Activated T-helper 1 cell treated with anti-CD3 and anti-CD28 coated beads, Interleukin-2, amount 50 U/mL, for 16 hours (primary cell): Measurements from ENCODE around the gene GATAD2B.

Experiments used
- DNase-seq, 2 donors: peaks; one replicate each; pipeline ENCODE4 v3.0.0-alpha.2; 2020; ENCODE audit warnings: low read depth in 1 of 2, low spot score in 1 of 2

GATAD2B gene

GRCh38 chr1:153763365-153764225, 159.2 kb downstream of the GATAD2B start:
- DNase-seq: no peak

DNA sequence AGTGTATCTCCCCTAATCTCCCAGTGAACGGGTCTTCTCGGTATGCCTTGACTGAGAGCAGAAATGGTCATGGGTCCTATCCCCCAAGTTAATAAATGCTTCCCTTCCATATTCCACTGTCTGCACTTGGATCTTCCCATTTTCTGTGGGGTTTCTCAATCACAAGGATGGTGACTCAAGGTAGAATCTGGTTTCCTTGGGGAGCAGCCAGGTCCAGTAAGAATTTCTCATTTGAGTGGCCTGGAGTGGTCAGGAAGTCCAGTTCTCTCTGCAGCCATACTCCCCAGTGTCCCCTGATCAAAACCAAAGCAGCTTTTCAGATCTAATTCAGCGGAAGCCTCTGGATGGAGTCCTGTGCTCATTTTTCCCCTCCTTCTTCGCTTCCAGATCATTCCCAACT, 162.3 kb downstream of the GATAD2B start:
- no peak for DNase-seq
